ENCODE measurements around the gene ZNRD2.

GRCh38 chr11:65563601-65564000, 6.7 kb upstream of the ZNRD2 start:
- TF ChIP-seq CTCF (IDR thresholded peaks at IDR 0.05): no peak
- no peak for TF ChIP-seq IRF2 (CRISPR knock-in tag; IDR thresholded peaks at IDR 0.05; ENCODE audit: borderline replicate concordance, low read depth)
- TF ChIP-seq ELF4 (CRISPR knock-in tag; IDR thresholded peaks at IDR 0.05; ENCODE audit: low read depth): no peak
- TF ChIP-seq E2F4 (CRISPR knock-in tag; IDR thresholded peaks at IDR 0.05; ENCODE audit: borderline replicate concordance, low read depth): no peak
- no peak for TF ChIP-seq SMAD3 (CRISPR knock-in tag; IDR thresholded peaks at IDR 0.05; ENCODE audit: borderline replicate concordance)
- TF ChIP-seq STAT6 (CRISPR knock-in tag; conservative IDR thresholded peaks at IDR 0.05; ENCODE audit: low read depth): no peak
- TF ChIP-seq NR2C2 (CRISPR knock-in tag; IDR thresholded peaks at IDR 0.05): no peak
- TF ChIP-seq KAT7 (CRISPR knock-in tag; IDR thresholded peaks at IDR 0.05; ENCODE audit: borderline replicate concordance): no peak
- TF ChIP-seq USF2 (CRISPR knock-in tag; IDR thresholded peaks at IDR 0.05): no peak
- TF ChIP-seq NR1H2 (CRISPR knock-in tag; IDR thresholded peaks at IDR 0.05): no peak
- TF ChIP-seq SP1 (CRISPR knock-in tag; conservative IDR thresholded peaks at IDR 0.05): no peak
- TF ChIP-seq CREB1 (CRISPR knock-in tag; IDR thresholded peaks at IDR 0.05): no peak
